NB4 (cell line): ENCODE data around the gene AQP12A.
A peak's percentile ranks its signal among the peaks of the same experiment; 100 is the strongest.
"Not testable (repeated sequence)": the region's sequence is repeated elsewhere in the genome, so short reads cannot be mapped to it uniquely, and the experiment has no call there.

Source experiments
- DNase-seq: peaks from one replicate; pipeline ENCODE4 v3.0.0; 2010; ENCODE audit warnings: low read depth
- H3K4me3 ChIP-seq: one replicate; pipeline ENCODE4 v1.5.1; 2011; ENCODE audit warnings: mild to moderate bottlenecking, low read depth, low read length, moderate library complexity
- MYC ChIP-seq: IDR thresholded peaks from 2 replicates; pipeline ENCODE4 v1.6.1; 2011; ENCODE audit warnings: low read depth, low read length
- POLR2A ChIP-seq: IDR thresholded peaks from 2 replicates; pipeline ENCODE4 v1.6.1; 2011; ENCODE audit warnings: mild to moderate bottlenecking; ENCODE audit not compliant: insufficient read length; ENCODE audit errors: extremely low read depth
- TF ChIP-seq, protein P1 (sequence below): IDR thresholded peaks from one replicate; pipeline ENCODE4 v1.5.1; 2012; ENCODE audit warnings: low read depth, low read length
- TF ChIP-seq, protein P2 (sequence below): IDR thresholded peaks from 2 replicates; pipeline ENCODE4 v1.6.1; 2011; ENCODE audit warnings: low read depth, low read length

The AQP12A gene

DNA sequence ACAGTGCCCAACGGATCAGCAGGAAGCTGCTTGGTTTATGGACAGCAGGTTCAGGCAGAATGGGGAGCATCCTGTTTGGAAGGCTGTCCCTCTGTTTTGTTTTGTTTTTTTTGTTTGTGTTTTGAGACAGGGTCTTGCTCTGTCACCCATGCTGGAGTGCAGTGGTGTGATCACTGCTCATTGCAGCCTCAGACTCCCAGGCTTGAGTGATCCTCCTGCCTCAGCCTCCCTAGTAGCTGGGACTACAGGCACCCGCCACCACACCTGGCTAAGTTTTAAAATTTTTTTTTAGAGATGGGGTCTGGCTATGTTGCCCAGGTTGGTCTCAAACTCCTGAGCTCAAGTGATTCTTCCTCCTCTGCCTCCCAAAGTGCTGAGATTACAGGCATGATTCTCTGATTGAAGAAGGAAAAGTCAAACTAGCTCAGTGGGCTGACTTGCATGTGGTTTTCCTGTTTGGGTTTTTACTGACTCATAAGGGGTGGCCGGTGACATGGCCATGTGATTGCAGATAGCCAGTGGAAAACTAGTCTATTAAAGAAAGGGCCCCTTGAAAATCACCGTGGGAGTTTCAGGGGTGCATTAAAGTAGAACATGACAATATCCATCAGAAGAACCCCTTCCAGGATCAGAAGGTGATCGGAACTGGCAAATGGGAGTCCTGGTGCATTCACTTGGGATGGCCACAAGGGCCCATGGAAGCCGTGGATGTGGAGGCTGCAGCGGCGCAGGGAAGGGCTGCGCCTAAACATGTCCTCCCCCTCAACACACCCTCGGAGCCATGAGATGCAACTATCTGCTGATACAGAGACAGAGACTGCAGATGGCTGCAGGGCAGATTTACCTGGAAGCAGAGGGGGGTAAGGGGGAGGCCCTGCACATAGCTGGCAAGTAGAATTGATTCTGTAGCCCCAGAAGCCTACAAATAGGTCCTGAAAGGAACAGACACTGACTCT is 35.5 kb upstream of the AQP12A start:
- TF ChIP-seq, protein P1, sequence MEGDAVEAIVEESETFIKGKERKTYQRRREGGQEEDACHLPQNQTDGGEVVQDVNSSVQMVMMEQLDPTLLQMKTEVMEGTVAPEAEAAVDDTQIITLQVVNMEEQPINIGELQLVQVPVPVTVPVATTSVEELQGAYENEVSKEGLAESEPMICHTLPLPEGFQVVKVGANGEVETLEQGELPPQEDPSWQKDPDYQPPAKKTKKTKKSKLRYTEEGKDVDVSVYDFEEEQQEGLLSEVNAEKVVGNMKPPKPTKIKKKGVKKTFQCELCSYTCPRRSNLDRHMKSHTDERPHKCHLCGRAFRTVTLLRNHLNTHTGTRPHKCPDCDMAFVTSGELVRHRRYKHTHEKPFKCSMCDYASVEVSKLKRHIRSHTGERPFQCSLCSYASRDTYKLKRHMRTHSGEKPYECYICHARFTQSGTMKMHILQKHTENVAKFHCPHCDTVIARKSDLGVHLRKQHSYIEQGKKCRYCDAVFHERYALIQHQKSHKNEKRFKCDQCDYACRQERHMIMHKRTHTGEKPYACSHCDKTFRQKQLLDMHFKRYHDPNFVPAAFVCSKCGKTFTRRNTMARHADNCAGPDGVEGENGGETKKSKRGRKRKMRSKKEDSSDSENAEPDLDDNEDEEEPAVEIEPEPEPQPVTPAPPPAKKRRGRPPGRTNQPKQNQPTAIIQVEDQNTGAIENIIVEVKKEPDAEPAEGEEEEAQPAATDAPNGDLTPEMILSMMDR, result no peak
- TF ChIP-seq POLR2A (no peak), MYC (peak; percentile 22; the same call in 1 of the 2 replicates)
- TF ChIP-seq, protein P2, sequence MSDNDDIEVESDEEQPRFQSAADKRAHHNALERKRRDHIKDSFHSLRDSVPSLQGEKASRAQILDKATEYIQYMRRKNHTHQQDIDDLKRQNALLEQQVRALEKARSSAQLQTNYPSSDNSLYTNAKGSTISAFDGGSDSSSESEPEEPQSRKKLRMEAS, result peak; percentile 75
- H3K4me3 ChIP-seq, result no peak overlapping the region
- peak; percentile 70 for DNase-seq

DNA sequence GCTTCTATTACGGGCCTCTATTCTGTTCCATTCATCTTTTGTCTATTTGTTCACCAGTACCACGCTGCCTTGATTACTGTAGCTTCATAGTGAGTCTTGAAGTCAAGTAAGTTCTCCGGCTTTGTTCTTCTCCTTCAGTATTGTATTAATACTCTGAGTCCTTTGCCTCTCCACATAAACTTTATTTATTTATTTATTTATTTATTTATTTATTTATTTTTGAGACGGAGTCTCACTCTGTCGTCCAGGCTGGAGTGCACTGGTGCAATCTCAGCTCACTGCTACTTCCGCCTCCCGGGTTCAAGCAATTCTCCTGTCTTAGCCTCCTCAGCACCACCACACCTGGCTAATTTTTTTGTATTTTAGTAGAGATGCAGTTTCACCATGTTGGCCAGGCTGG is 31.8 kb upstream of the AQP12A start:
- DNase-seq, H3K4me3 ChIP-seq: not testable (repeated sequence)

DNA sequence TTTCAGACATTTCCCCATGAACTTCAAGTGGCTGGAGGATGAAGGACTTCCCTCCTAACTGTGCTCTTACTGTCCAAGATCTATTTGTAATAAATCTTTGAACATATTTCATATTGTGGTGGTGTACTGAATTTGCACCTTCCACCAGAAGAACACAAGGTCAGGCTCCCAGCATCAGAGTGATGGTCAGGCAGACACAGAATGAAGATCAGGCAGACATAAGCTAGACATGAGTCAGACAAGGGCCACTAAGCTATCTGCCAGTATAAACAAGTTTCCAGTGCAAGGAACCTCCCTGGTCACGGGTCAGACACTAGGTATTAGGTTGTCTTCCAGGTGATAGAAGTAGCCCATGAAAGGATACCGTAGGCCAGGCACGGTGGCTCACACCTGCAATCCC is 29.0 kb upstream of the AQP12A start:
- TF ChIP-seq MYC (no peak), POLR2A (no peak)
- TF ChIP-seq, protein P2, result no peak
- TF ChIP-seq, protein P1, result no peak
- no peak for DNase-seq
- H3K4me3 ChIP-seq, result no peak overlapping the region

DNA sequence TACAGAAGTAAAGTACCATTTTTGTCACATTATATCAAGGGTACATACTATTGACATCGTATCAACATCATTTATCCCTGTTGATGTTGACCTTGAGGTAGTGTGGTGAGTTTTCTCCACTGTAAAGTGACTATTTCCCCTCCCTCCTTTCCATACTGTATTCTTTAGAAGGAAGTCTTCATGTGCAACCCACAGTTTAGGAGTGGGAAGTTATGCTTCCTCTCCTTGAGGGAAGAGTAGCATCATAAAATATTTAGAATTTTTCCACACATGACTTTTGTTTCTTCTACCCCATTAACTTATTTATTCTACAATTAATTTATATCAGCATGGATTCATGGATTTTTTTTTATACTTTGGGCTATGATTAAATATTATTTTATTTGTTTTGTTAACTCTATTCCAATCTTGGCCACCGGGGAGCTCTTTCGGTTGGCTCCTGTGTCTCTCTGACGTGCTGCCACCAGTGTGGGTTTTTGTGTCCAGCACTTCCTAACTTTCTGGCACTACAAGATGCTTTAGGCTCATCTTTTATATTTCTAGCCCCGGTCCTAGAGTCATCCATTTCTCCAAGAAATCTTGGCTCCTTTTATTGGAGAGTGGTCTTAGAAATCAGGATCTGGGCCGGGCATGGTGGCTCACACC is 28.0 kb upstream of the AQP12A start:
- no peak for DNase-seq
- TF ChIP-seq, protein P2, result no peak
- TF ChIP-seq, protein P1, result no peak
- TF ChIP-seq POLR2A (no peak), MYC (no peak)
- no peak overlapping the region for H3K4me3 ChIP-seq

DNA sequence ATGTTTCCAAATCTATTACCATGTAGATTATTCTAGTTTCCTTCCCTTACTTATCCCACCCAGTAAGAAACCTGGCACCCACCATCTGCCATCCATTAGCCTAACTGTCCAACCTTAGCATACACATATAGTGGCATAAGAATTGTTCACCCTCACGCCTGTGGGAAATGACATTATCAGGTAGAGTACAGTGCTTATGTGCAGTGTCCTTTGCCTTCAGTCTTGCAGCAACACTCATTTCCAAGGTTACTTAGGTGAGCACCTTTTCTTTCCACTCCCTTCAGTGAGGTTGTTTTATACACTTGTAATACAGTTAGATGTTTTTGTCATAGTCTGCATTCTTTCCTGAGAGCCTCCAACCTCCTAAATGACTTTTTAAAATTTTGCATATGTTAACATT is 27.0 kb upstream of the AQP12A start:
- DNase-seq, result no peak
- H3K4me3 ChIP-seq, result no peak overlapping the region
- TF ChIP-seq MYC (no peak), POLR2A (no peak)
- TF ChIP-seq, protein P2, result no peak
- TF ChIP-seq, protein P1, result no peak

DNA sequence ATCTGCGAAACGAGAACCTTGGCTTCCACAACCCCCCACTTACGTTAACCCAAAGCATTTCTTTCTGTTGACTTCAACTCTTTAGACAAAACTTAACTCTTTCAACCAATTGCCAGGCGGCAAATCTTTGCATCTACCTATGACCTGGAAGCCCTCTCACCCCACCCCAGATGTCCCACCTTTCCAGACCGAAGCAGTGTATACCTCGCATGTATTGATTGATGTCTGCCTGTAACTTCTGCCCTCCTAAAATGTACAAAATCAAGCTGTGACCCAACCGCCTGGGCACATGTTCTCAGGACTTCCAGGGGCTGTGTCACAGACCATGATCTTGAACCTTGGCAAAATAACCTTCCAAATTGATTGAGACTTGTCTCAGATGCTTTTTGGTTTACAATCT is 21.3 kb upstream of the AQP12A start:
- H3K4me3 ChIP-seq, result no peak overlapping the region
- DNase-seq, result no peak
- TF ChIP-seq MYC (no peak), POLR2A (no peak)
- TF ChIP-seq, protein P1, result no peak
- TF ChIP-seq, protein P2, result no peak
